Measurements from ENCODE around the gene XG.

XG gene

GRCh38 chrX:2823795-2824386 lies 72.1 kb downstream of the XG start:
- DNase-seq = no peak

GRCh38 chrX:2824886-2825285 lies 73.0 kb downstream of the XG start:
- no peak for DNase-seq

DNA sequence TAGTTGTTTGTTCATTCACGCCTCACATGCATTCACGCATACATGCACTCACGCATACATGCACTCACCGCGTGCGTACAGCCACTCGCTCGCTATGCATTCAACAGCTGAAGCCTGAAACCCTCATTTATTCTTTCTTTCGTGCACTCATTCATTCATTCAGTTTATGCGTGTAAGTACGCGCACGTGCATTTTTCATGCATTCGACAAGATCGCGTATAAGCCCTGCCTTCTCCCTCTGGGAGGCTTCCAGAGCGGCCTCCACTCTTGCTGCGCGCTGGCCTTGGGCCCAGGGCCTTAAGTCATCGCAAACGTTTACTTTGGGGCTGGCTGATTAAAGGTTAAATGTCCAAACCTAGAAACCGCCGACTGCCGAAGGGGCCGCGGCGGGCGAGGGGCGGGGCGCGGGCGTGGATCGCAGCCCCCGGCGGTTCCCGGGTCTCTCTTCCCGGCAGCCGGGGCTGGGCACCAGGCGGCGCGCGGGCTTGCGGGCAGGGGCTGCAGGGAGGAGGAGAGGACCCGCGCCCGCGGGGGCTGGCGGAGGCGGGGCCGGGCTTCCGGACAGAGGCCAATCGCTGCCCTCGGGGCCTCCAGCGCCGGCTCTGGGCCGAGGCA lies 76.6 kb downstream of the XG start, which contains the start of gene GYG2:
Gene GYG2 (plus strand): TSS at position 587 of the 615 bp plus-strand sequence. CDS start 1,259 bp downstream, outside the sequence.
- DNase-seq = no peak

DNA sequence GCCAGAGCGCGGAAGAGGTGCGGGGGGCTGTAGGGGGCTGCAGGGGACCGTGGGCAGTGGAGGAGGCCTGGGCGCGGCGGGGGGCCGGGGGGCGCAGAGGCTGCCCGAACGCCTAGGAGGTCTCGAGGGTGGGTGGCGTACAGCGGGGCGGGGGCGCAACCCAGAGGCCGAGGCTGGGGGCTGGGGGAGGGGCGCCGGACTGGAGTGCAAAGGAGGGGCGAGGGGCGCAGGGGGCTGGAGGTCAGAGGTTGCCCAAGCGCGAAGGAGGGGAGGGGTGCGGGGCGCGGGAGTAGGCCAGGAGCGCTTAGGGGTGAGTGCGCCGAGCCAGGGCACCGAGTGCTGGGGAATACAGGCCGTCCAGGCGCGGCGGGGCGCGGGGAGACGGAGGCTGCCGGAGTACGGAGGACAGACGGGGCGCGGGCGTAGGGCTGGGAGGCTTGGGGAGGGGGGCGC lies 77.1 kb downstream of the XG start:
- DNase-seq = no peak

GRCh38 chrX:2829469-2830246 lies 77.8 kb downstream of the XG start:
- DNase-seq = no peak

DNA sequence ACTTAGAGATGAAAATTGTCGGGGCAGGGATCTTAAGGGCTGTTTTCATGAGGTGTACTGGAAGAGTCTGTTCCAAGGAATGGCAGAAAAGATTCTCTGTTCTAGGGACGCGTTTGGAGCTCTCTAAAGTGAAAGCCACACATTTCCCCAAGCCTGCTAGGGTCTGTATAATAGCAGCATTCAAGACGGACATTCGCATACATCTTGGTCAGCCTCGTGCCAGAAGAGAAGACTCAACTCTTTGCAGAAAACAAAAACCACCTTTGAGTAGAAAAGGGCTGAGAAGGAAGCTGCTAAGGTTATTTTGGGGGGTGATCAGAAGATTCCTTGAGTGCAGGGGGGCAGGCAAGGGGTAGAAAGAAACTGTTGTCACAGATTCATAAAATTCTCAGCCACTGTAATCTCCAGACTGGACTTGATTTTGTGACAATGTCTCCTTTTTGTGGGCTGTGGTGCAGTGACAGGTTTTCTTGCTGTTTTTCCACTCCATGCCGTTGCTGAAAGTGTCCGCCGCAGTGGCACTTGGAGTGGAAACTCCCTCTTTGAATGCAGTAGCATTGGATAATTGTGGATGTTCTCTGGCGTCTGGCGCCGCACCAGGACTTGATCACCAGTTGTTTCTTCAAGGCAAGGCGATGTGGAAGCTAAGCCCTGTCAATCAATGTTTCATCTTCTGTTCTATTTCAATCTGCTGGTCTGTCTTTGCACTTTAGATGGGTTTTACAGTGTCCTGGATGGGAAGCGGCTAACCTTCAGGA lies 79.8 kb downstream of the XG start:
- DNase-seq = no peak

- DNase-seq = no peak
Measured at GRCh38 chrX:2837961-2838360, 86.1 kb downstream of the XG start.

DNA sequence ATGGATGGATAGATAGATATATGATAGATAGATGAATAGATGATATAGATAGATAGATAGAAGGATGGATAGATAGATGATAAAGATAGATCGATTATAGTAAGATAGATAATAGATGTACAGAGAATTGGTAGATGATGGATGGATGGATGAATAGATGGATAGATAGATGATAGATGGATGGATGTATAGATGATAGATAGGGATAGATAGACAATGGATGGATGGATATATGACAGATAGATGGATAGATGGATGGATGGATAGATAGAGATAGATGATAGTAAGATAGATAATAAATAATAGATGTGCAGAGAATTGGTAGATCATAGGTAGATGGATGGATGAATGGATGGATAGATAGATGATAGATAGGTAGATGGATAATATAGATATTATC lies 89.1 kb downstream of the XG start:
- DNase-seq = no peak

GRCh38 chrX:2841537-2841936 lies 89.7 kb downstream of the XG start:
- DNase-seq = no peak

DNA sequence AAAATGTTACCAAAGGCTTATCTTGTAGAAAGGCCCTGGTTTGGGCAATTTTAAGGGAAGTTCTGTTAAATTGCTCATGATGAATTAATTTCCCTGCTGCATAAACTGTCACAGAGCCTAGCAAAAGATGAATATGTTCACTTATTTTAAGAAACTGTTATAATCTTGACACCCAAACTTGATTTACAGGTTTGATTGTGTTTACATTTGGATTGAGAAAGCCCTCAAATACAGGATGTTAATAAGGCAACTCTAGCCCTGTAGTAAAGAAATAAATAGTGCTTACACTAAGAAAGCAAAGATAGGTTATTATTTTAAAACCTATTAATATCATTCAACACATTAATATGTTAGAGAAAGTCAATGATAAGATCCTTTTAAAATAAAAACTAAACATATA lies 95.2 kb downstream of the XG start:
- no peak for DNase-seq

DNA sequence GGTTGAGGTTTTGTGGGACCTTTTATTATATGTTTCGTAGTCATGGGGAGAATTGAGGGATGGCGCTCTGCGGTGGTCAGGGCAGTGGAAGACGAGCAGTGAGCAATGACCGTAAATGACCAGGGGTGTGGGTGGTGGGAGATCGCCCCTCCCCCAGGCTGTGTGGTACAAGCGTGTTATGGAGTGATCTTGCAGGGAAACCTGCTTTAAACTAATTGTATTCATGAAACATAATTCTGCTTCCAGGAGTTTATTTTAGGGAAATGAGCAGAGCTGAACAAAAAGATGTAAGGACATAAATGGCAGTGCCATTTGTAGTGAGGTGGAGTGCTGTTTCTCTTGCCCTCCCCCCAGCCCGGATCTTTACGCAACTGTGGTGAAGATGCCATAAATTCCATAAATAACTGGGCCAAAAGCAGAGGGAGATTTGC lies 97.0 kb downstream of the XG start:
- no peak for DNase-seq

DNA sequence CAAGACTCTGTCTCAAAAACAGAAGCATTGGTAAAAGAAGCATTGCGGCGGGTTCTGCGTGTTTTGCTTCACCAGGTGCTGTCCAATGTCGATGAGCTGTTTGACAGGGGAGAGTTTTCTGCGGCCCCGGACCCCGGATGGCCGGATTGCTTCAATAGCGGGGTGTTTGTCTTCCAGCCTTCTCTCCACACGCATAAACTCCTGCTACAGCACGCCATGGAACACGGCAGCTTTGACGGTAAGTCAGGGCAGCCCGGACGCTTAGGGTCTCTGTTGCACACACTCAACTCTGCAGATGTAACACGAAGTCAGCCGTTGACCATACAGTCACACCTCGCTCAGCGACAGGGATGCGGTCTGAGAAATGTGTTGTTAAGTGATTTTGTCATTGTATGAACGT lies 103.1 kb downstream of the XG start:
- no peak for DNase-seq

DNA sequence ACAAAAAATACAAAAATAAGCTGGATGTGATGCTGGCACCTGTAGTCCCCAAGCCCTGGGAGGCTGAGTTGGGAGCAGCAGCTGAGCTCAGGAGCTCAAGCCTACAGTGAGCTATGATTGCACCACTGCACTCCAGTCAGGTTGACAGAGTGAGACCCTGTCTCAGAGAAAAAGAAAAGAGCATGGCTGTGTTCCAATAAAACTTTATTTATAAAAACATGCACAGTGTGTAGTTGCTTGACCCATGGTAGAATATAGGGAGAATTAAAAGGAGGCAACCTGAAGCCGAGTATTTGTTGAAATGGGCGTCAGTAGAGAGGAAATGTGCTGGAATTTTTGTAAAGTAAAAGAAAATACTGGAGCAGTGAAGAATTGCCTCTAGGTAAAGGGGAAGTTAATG lies 103.9 kb downstream of the XG start:
- DNase-seq = no peak

GRCh38 chrX:2857566-2857965 lies 105.7 kb downstream of the XG start:
- DNase-seq = no peak

- no peak for DNase-seq
Measured at GRCh38 chrX:2859197-2859797, 107.5 kb downstream of the XG start.

DNA sequence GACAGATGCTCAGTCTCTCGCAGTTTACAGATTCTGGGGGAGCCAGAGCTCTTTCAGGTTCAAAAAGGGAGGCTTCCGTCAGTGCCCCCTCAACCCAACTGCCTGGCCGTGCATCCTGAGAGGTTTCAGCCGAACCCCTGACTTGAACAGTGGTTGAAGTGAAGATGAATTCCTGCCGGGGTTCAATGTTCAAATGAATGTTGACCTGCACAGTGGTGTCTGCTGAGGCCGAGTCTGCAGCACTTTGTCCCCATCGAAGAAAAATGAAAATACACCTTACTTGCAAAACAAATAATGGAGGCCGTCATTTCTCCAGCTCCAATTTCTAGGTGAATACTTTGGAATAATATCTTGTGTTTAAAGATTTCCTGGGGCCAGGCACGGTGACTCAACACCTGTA lies 110.6 kb downstream of the XG start:
- no peak for DNase-seq

GRCh38 chrX:2863646-2864045 lies 111.8 kb downstream of the XG start:
- DNase-seq = no peak
